ENCODE data around the gene CTDSPL.
A peak's percentile ranks its signal among the peaks of the same experiment; 100 is the strongest.

The CTDSPL gene

DNA sequence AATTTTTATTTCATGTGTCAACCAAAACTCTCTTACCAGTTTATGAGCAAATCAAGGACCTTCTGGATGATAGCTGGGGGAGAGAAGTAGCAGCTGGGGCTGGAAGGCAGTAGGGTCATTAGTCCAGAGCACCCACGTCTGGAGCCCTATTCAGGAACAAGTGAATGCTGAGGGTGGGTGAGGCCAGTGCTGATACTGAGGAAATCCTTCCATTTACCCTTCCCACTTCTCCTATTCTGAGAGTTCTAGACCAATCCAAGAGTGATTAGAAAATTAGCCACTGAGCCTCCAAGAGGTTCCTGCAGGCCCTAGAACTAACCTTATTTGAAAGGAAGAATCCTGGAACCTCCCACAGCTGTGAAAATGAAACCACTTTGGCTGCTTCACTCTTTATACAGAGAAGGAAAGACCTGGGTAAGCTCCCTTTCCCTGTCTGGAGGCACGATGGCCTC is 82.7 kb downstream of the CTDSPL start:
- no peak for DNase-seq

DNA sequence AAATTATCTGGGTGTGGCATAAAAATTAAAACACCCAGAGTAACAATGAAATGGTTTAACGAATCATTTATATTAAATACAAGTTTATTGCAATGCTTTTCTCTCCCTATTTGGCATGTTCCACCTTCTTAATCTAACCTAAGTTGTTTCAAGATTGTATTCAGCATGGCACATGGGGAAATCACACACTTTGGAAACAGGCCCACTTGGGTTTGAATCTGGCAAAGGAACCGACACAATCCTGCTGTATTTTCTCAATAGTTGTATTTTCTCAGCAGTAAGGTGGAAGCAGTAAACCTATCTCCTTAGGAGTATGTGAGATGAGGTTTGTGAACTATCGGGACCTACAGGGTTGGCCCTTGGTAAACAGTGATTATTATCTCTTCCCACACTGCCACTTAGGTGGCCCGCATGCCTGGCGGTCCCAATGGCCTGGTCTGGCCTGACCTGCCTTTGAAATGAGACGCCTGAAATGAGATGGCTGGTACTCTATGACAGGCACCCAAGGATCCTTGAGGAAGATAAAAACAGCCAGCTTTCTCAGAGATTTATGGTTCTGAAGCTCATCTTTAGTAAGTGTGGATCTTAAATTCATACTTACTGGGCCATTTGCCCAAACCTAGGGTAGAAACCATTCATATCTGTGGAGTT is 83.6 kb downstream of the CTDSPL start:
- DNase-seq = no peak

DNA sequence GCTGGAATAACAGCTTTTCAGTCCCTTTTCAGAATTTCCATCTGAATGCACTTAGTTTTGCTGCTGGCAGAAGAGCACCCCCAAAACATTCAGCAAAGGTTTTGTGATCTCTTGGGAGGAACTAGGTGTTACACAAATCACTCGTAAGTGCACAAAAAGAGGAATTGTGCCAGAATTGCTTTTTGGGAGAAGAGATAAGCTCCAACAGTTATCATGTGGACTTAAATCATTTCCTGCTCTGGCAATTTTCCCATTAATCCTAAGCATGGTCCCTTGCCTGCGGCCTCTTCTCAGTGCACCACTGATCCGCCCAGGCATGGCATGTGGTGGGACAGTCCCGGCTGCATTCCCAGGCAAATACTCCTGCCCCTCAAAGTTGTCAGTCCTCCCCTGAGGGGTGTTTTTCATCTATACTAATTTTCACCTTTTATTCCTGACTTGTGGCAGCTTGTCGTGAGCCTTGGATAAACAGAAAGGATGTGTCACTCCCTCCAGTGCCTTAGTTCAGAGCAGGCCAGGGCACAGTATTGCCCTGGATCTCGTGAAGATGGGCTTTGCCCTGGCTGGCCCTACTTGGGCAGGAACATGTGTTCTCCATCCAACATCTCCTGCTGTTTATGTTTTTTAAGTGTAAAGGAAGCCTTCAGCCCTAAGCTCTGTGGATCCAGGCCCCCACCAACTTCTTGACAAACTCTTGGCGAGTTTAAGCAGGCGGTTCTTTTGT is 84.3 kb downstream of the CTDSPL start:
- no peak for DNase-seq

DNA sequence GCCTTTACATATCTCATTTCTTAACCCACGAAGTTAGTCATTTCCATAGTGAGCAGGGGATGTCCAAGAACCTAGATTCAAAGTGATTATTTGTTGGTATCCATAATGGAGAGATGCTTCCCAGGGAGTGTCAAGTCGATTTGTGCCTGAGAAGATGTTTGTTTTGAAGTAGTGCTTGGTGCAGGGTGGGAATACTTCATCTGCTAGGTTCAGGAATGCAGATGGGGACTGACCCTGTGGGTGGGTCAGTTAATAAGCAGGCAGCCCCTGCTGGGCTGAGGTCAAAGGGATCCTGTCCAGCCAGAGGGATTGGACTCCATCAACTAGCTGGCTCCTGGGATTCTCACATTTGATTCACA is 84.8 kb downstream of the CTDSPL start:
- DNase-seq = no peak

DNA sequence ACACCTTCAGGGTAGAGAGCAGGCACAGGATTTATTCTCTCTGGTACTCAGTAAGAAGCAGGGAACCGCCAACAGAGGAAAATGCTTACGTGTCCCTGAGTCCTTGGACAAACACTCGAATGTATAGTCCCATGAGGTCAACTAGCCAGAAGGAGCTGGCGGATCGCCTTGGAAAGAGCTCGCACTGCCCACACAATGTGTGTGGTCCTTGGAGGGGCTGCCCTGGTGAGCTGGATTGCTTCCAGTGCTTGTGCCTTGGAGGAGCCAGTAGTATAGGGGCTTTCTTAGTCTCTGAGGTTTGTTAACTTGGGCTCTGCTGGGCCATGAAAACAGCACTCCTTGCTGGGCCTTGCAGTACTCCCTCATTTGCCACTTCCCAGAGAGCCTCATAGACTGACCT is 88.2 kb downstream of the CTDSPL start:
- DNase-seq = no peak

DNA sequence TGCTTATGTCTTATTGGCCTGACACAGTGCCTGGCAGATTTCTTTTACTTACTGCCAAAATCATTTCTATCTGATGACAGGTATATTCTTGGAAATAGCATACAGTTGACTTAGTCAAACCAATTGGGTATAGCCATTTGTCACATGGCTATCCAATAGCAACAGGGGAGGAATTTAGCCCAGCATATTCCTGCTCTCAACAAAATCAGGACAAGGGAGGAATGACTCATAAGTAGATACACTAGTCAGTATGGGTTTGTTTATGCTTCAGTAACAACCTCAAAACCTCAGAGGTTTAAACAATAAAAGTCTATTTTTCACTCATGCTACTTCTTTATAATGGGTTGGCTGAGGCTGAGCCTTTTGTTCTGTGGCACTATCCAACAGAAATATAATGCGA is 90.9 kb downstream of the CTDSPL start:
- DNase-seq = no peak

DNA sequence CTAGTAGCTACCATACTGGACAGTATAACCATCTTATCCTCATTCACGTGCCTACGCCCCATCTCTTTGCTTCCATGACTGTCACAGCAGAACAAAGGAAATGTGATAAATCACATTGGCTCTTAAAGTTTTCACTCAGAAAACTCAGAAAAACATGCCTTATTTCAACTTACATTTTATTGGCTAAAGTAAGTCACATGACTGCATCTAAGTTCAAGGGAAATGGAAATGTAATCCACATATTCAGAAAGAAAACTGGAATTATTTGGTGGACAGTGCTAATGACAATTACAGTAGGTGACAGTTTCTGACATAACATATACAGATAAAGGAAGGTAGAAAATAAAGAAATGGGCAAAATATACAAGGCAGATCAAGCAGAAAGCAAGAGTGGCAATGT is 91.5 kb downstream of the CTDSPL start:
- DNase-seq = no peak

DNA sequence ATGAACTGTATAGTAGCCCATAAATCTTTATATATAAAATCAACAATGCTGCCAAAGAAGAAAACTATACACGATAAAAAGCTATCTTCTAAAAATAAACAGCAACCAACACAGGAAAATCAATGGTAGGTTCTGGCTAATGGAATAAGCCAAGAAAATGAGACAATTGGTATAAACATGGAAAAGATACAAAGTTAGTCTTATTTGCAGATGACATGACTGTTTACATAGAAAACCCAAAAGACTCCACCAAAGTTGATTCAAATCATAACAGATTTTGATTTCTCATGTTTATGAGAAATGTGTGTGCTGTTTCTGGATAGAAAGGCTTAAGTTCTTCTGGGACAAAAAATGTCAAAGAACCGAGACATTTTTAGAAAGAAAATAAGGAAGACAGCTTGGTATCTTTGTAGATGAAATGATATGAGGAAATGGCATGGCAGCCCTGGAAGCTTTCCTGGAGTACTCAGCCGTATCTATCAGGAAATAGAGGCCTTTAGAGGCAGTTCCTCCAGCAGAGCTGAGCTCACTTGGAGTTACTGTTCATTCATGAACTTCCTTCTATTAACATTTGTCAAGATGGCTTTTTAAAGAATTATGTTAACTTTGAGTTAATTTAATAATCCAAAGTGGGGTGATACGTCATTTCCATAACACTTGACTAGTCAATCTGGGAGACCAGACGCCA is 92.2 kb downstream of the CTDSPL start:
- no peak for DNase-seq

DNA sequence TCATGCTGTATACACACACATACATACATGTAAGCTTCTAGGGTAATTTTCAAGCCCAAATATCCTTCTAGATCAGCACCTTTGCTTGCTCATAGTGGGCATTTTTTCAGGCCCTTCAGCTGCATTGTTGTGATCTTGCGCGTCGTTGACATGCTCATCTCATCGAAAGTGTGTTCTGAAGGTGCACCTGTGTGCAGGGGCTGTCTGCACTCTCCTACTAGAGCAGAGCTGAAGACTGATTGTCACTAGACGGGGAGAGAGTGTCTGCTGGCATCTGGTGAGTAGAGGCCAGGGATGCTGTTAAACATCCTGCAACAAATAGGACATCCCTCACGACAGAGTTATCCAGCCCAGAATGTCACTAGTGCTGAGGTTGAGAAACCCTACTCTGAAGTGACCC is 93.2 kb downstream of the CTDSPL start:
- DNase-seq = no peak

DNA sequence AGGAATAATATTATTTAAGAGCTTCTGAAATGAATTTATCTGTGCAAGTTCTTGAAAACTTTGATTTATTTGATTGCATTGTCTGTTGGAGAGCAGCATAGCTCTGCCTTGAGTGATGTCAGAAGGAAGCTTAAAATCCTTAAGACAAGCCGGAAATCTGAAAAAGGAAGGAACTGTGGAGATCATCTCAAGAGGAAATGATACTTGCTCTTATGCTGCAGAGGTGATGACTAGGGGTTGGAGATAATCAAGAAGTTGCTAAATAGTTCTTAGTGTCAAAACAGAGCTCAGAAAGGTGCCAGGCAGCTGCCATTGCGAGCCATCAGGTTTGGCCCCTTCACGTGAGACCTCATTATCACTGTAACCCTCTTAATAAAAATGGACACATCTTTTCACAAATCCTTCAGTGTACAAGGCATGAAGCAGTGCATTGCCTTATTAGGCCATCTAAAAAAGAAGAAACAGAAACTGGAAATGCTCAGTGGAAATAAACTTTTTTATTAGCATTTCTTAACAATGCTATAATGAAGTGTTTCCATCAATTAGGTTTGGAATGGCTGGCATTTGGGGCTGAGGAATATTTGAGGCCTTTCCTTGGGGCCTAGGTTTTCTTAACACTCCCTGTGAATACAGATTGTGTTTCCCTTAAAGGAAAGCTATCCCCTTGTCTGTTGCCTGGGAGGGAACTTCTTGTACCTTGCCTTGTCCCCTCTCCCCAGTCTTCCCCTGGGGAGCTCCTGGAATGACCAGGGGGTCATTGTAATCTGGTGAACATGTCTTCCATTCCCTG is 94.4 kb downstream of the CTDSPL start:
- DNase-seq = no peak

DNA sequence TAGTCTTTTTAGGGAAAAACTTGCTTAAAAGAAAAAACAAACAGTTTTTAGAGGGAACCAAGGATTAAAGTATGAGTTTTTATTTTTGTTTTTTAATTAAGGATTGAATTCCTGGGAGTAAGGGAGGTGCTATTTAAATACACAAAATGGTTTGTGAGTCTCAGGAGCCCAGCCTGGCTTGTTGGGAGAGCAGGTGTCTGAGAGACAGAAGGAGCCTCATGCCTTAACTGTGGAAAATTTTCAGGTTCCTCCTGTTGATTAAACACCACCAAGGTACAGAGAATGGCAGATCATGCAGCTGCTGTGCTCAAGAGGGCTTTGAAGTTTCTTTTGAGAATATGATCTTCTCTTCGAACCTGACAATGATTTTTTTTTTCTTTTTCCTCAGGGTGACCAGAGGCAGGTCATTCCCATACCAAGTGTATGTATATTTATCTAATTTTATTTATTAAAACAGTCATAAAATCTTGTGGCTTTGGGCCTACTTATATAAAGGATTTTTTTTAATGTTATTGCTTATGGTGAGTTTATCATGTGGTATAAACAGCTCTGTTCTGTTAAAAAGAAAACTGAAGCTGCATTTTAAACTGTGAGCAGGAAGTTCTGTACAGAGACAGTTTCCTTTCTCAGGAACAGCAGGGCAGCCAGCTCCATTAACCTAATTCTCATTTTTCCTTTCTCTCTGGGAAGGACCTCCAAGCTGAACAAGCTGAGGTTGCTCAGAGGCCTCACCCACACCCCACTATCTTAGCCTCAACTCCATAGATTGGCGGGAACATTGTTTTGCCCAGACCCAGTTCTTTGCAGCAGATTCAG is 95.3 kb downstream of the CTDSPL start:
- no peak for DNase-seq

DNA sequence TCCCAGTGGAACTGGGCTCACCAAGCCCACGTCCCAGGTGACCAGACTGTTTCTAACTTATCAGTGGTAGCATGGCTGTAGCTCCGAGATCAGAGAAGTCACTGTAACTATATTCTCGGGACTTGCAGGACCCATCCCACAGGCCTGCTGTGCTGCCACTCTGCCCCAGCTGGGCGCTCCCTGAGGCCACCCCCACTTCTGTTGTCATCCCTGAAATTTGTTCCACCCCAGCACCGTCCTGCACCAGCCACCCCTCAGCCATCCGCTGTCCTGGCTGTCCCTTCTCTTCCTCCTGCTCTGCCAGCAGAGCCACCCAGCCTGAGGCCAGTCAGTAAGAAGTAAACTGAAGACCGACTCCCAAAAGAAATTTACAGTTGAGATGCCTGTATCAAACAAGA is 95.9 kb downstream of the CTDSPL start:
- no peak for DNase-seq

DNA sequence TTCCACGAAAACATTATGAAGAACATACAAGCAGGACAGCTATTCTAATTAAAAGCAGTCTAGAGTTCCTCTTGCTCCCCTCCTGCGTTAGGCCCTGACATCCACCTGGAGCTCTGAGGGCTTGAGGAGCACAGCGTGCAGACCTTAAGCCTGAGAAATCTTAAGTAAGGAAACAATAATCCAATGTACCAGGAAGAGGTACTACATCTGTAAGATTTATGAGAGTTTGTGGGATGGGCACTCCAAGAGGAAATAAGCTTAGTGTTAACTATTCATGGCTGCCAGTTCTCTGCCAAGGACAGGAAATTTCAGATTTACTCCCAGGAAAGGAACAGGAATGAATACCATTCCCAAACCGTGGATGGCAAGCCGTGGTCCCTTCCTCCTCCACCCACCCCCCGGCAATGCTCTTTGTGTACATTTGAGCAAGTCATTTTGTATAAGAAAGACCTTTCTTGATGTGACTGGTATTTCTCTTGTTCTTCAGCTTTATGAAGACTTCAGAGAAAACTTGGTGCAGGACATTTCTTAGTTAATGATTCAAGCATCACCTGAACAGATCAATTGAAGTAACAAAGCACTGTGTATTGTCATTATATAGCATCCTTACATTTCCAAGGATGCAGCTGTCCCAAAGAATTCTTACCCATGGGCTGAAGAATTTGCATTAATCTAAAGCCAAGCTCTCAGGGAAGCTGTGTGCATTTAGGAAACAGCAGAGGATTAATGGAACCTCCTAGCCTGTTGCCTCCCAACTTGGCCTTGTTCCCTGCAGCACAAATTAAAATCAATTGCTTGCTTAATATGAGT is 100.1 kb downstream of the CTDSPL start:
- no peak for DNase-seq

DNA sequence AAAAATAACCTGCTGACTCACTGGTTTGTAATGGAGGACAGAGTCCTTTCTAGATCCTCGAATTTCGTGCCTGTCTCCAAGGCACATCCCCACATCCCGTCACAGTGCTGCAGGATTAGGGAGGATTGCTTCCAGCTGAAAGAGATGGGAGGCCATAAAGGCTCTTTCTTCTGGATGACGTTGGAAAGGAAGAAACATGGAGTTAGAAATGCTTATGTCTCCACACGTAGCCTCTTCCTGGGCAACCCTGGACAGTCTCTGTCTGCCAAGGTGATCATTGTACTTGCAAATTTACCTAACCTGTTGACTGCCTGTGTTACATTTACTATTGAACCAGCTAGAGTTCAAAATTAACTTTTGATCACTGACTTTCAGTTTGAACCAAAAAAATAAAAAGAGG is 101.3 kb downstream of the CTDSPL start:
- no peak for DNase-seq

DNA sequence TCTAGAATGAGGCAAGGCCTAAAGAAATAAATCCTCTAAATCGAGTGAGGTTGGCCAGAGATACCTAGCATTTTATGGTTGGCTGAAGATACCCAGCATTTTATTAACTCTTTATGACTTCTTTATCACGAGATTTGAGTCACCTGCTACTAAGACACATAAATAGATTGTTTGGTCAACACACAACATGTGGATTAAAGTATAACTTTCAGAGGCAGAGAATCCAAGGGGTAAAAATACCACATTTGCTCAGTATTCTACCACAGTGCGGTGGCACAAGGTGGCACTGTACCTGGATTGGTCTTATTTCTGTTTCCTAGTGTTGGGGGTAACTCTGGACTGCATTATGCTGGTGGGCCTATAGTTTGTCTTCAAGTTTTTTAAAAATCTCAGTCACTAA is 102.0 kb downstream of the CTDSPL start:
- no peak for DNase-seq

DNA sequence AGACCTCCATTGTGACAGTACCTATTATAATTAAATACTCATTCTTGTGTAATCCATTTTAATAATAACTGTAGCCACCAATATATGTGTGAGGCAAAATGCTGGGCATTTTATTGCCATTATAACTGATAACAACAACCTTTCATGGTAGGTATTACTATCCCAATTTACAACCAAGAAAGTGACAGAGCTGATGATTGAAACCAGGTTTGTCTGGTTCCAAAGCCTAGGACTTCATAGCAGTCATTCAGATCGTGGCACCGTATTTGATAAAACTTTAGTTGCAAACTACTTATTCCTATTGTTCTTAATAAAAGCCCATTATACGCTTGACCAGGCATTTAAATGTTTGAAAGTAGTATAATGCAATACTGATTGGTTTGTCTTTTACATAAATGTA is 102.5 kb downstream of the CTDSPL start:
- DNase-seq = no peak

DNA sequence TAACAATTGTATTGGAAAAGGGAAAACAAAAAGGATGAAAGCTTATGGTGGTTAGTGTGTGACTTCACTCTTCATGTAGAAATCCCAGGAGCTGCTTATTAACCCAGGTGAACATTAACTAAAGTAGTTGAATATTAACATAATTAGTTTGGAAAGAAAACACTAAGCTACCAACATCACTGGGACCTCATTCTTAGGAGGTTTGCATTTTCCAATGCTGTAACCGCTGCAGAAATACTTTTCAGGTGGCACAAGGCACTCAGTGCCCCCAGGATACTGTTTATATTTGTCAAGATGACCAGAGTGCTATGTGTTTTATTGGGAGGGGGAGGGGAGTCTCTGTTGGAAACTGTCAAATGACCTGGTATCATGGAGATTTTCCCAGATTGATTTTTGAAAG is 103.0 kb downstream of the CTDSPL start:
- no peak for DNase-seq

DNA sequence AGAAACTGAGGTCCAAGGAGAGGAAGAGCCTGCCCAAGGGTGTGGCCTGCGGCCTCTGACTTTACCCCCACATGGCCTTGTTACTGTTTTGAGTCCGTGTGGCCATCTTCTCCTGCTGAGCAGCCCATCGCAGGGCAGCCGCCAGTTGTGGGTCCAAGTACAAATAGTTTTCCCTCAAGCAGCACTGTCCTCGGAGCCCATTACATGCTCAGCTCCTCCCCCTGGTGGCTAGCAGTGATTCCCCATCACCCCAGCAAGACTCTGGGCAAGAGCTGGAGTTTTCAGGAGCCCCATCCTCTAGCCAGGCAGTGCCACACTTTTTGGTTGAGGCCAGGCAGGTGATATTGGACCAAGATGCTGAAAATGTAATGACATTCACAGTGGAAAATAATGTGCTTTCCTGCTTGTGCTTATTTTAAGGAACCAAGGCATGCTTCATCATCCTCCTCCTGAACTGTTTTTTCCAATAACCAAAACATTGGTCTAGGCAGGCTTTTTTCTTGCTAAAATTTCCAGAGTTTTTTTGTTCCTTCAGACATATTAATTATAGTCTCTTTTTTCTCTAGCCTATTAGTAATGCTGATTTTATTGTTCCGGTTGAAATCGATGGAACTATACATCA is 105.7 kb downstream of the CTDSPL start:
- peak; percentile 50 for DNase-seq

DNA sequence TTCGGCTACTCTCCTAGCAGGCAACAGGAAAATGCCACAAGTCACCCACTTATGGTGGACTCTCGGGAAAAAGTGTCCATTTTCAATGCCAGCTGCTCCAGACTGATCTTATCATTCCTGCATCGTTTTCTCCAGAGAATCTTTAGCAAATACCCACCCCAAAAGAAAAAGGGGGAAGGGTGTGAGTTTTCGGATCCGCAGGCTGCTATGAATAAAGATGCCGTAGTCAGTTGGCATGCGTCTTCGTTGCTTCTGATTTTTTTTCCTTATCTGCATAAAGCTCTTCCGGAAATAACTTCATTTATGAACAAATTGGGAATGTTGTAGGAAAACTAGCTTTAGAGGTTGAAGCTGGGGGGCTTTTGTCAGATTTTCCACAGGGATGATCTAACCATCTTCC is 106.5 kb downstream of the CTDSPL start:
- DNase-seq = no peak

DNA sequence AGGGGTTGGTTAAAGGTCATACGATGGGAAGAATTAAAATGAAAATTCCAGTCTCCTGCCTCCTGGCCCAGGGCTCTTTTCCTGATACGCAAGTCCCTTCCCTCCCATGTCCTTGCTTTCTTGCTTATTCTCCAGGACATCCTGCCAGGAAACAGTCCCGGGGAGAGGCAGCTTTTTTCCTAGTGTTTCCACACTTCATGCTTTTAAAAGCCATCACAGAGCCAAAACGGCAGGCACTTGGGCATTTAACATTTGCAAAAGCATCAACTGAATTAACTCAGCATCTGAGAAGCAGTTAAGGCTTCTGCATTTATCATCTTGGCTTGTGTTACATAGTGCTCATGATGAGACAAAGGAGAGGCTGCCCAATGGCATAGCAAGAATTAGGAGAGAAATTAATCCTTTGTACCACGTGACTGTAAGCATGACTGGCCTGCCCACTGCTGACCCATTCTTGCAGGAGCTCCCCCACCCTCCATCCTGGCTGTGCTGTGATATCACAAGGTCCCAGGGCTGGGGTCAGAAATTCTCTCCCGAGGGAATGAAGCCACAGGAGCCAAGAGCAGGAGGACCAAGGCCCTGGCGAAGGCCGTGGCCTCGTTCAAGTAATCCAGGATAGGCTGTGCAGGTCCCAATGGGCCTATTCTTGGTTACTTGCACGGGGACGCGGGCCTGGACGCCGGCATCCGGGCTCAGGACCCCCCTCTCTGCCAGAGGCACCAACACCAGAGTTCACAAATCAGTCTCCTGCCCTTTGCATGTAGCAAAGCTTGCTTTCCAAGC is 107.3 kb downstream of the CTDSPL start:
- no peak for DNase-seq

All from CD4-positive, alpha-beta T cell treated with Interleukin-15 for 1 hour (primary cell).